Suprapubic skin (tissue), 4 donors: ENCODE measurements around the gene MMD. TPM values are rescaled to one million over a fixed set of nuclear protein-coding genes. Genes with fewer than 3 reads are reported as not detected.

ENCODE experiments used
- DNase-seq, 2 donors: peaks; one replicate each; pipeline ENCODE4 v3.0.0-alpha.2; 2019; ENCODE audit warnings: low spot score in 2 of 2
- H3K27ac ChIP-seq: fragments of 200-600 bp; sonication (generic); one replicate; pipeline ENCODE4 v1.5.1; 2019
- H3K27me3 ChIP-seq: fragments of 200-600 bp; sonication (generic); one replicate; pipeline ENCODE4 v1.5.1; 2019
- H3K36me3 ChIP-seq: fragments of 200-600 bp; sonication (generic); one replicate; pipeline ENCODE4 v1.5.1; 2019
- H3K4me1 ChIP-seq: fragments of 200-600 bp; sonication (generic); one replicate; pipeline ENCODE4 v1.5.1; 2019
- H3K4me3 ChIP-seq: fragments of 200-600 bp; sonication (generic); one replicate; pipeline ENCODE4 v1.5.1; 2019; ENCODE audit warnings: mild to moderate bottlenecking
- H3K9me3 ChIP-seq: fragments of 200-600 bp; sonication (generic); one replicate; pipeline ENCODE4 v1.5.1; 2019
- CTCF ChIP-seq, 2 donors: fragments of 200-600 bp in 1 of 2; fragments of 450-650 bp in 1 of 2; sonication (generic) in 1 of 2; IDR thresholded peaks; one replicate each; pipeline ENCODE4 v1.5.1; 2016 to 2019; ENCODE audit warnings: antibody characterized with exemption in 2 of 2, mild to moderate bottlenecking in 1 of 2, moderate library complexity in 1 of 2
- EP300 ChIP-seq: sonication (generic); formaldehyde crosslinking; IDR thresholded peaks from one replicate; pipeline ENCODE4 v1.6.1; 2017; ENCODE audit warnings: antibody characterized with exemption
- POLR2A ChIP-seq, 2 donors: fragments of 450-650 bp; IDR thresholded peaks; one replicate each; pipeline ENCODE4 v1.6.1; 2017; ENCODE audit warnings: antibody characterized with exemption in 2 of 2, mild to moderate bottlenecking in 2 of 2, moderate library complexity in 2 of 2
- POLR2AphosphoS5 ChIP-seq, 3 donors: sonication (generic); formaldehyde crosslinking; IDR thresholded peaks; one replicate each; pipeline ENCODE4 v1.6.1; 2017; ENCODE audit warnings: antibody characterized with exemption in 3 of 3
- WGBS: methylation state at CpG from one replicate; pipeline ENCODE4 v1.1.5; 2018; 5-methylcytosine and 5-hydroxymethylcytosine counted together
- total RNA-seq, 4 donors: library from RNA; depleted of rRNA; stranded (reverse); fragments of >200 nt; gene quantifications; one replicate each; pipeline ENCODE4 v1.1.0, GENCODE V29; 2016

MMD gene
- total RNA-seq, 4 donors from 2014 or later: 7.8 to 14.1 (median 9.4) TPM

- no peaks in the 10 kb centered on the region for H3K9me3 ChIP-seq
- no peak for DNase-seq
- WGBS: 74% methylated on average over 10 of the region's 10 CpGs
- no peak overlapping the region for H3K27ac ChIP-seq
- no peaks in the 10 kb centered on the region for H3K27me3 ChIP-seq
- H3K36me3 ChIP-seq: no peaks in the 10 kb centered on the region
- H3K4me3 ChIP-seq: no peak overlapping the region
- no peaks in the 10 kb centered on the region for H3K4me1 ChIP-seq
- no peak for TF ChIP-seq EP300
- no peak for TF ChIP-seq POLR2A (IDR thresholded peaks at IDR 0.05)
- no peak for TF ChIP-seq CTCF (IDR thresholded peaks at IDR 0.05)
Measured at GRCh38 chr17:55384643-55385232, 36.9 kb downstream of the MMD start.

GRCh38 chr17:55383771-55384642 lies 37.6 kb downstream of the MMD start:
- no peak overlapping the region for H3K4me3 ChIP-seq
- WGBS: 71% methylated on average over 6 of the region's 7 CpGs
- no peaks in the 10 kb centered on the region for H3K4me1 ChIP-seq
- no peaks in the 10 kb centered on the region for H3K36me3 ChIP-seq
- no peak for DNase-seq
- H3K9me3 ChIP-seq: no peaks in the 10 kb centered on the region
- no peak overlapping the region for H3K27ac ChIP-seq
- no peaks in the 10 kb centered on the region for H3K27me3 ChIP-seq
- TF ChIP-seq CTCF (IDR thresholded peaks at IDR 0.05) (no peak), POLR2A (IDR thresholded peaks at IDR 0.05) (no peak), EP300 (no peak), POLR2AphosphoS5 (IDR thresholded peaks at IDR 0.05) (no peak)

GRCh38 chr17:55381017-55381770 lies 40.4 kb downstream of the MMD start:
- Histone ChIP-seq H3K27me3 (no peaks in the 10 kb centered on the region), H3K36me3 (no peaks in the 10 kb centered on the region), H3K27ac (no peak overlapping the region), H3K4me1 (no peaks in the 10 kb centered on the region), H3K9me3 (no peaks in the 10 kb centered on the region), H3K4me3 (no peak overlapping the region)
- TF ChIP-seq POLR2AphosphoS5 (IDR thresholded peaks at IDR 0.05) (no peak), CTCF (IDR thresholded peaks at IDR 0.05) (no peak), EP300 (no peak), POLR2A (IDR thresholded peaks at IDR 0.05) (no peak)
- 94% methylated on average over 8 of the region's 8 CpGs for WGBS
- no peak for DNase-seq

GRCh38 chr17:55377671-55378275 lies 43.9 kb downstream of the MMD start:
- no peak overlapping the region for H3K27ac ChIP-seq
- H3K36me3 ChIP-seq: no peaks in the 10 kb centered on the region
- WGBS: 89% methylated on average over 6 of the region's 6 CpGs
- H3K4me3 ChIP-seq: no peak overlapping the region
- no peak for DNase-seq
- H3K4me1 ChIP-seq: no peaks in the 10 kb centered on the region
- no peaks in the 10 kb centered on the region for H3K9me3 ChIP-seq
- TF ChIP-seq EP300 (no peak), POLR2AphosphoS5 (IDR thresholded peaks at IDR 0.05) (no peak), POLR2A (IDR thresholded peaks at IDR 0.05) (no peak), CTCF (IDR thresholded peaks at IDR 0.05) (no peak)
- no peaks in the 10 kb centered on the region for H3K27me3 ChIP-seq
